Measurements from ENCODE around the gene DAB2.

- TF ChIP-seq CTCF (IDR thresholded peaks at IDR 0.05; ENCODE audit: low read depth, low read length) (no peak), MAX (IDR thresholded peaks at IDR 0.05; ENCODE audit: low read depth, low read length) (no peak), POLR2A (IDR thresholded peaks at IDR 0.05; ENCODE audit: extremely low read depth, insufficient read length) (no peak), MYC (IDR thresholded peaks at IDR 0.05; ENCODE audit: low read depth, low read length) (no peak)
These were observed 37.4 kb upstream of the DAB2 start for GRCh38 chr5:39462211-39462610.

Data from NB4 (cell line).